GM12878 (cell line): Measurements from ENCODE around the gene GSAP.

Source experiments
- BACH1 ChIP-seq: fragments of 450-650 bp; IDR thresholded peaks from 2 replicates; pipeline ENCODE4 v1.6.1; 2017; ENCODE audit warnings: mild to moderate bottlenecking, borderline replicate concordance
- RFX5 ChIP-seq: IDR thresholded peaks from 2 replicates; pipeline ENCODE4 v1.6.1; 2011; ENCODE audit warnings: low read depth, low read length, improper control_type of control experiment
- TAF1 ChIP-seq: IDR thresholded peaks from 2 replicates; pipeline ENCODE4 v1.6.1; 2011; ENCODE audit warnings: mild to moderate bottlenecking, low read depth, low read length, borderline replicate concordance
- TF ChIP-seq, protein P1 (sequence below), 3 experiments: IDR thresholded peaks in 2 of 3; conservative IDR thresholded peaks in 1 of 3; 2 replicates each; pipeline ENCODE4 v1.5.1; 2011; ENCODE audit warnings: low read depth in 3 of 3, low read length in 3 of 3, mild to moderate bottlenecking in 3 of 3, control low read depth in 2 of 3, moderate library complexity in 2 of 3, inconsistent platforms in 1 of 3, mixed read lengths in 1 of 3; ENCODE audit not compliant: control insufficient read depth in 2 of 3, insufficient read depth in 1 of 3; ENCODE audit errors: extremely low read depth in 1 of 3

DNA sequence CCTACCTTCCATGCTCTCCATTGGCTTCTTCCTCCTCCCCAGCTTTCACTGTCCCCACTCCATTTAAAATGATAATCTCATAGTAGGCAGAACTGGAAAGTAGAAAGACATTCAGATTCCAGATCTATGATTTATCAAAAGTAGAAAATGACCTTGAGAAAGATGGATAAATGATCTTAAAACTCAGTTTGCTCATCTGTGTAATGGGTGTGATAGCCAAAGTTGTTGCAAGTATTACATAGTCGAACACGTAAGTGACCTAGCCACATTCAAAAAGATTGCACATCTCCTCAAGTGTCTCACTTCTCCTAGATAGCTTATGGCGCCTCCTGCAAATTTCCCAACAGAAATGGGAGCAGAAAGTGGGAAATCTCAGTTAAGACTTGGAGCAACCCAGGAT is 126.8 kb downstream of the GSAP start:
- TF ChIP-seq, protein P1, sequence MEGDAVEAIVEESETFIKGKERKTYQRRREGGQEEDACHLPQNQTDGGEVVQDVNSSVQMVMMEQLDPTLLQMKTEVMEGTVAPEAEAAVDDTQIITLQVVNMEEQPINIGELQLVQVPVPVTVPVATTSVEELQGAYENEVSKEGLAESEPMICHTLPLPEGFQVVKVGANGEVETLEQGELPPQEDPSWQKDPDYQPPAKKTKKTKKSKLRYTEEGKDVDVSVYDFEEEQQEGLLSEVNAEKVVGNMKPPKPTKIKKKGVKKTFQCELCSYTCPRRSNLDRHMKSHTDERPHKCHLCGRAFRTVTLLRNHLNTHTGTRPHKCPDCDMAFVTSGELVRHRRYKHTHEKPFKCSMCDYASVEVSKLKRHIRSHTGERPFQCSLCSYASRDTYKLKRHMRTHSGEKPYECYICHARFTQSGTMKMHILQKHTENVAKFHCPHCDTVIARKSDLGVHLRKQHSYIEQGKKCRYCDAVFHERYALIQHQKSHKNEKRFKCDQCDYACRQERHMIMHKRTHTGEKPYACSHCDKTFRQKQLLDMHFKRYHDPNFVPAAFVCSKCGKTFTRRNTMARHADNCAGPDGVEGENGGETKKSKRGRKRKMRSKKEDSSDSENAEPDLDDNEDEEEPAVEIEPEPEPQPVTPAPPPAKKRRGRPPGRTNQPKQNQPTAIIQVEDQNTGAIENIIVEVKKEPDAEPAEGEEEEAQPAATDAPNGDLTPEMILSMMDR (IDR thresholded peaks at IDR 0.05 in 2 of 3, conservative IDR thresholded peaks at IDR 0.05 in 1 of 3; ENCODE audit: control insufficient read depth in 2 of 3, extremely low read depth in 1 of 3, insufficient read depth in 1 of 3, low read depth in 3 of 3, low read length in 3 of 3): no peak
- no peak for TF ChIP-seq TAF1
- no peak for TF ChIP-seq BACH1
- TF ChIP-seq RFX5: no peak
